ENCODE data around the gene FRS2. TPM values are rescaled to one million over a fixed set of nuclear protein-coding genes. Genes with fewer than 3 reads are reported as not detected.

FRS2 gene
- total and polyA plus RNA-seq, 8 donors: 2.0 to 71.0 (median 12.1) TPM

DNA sequence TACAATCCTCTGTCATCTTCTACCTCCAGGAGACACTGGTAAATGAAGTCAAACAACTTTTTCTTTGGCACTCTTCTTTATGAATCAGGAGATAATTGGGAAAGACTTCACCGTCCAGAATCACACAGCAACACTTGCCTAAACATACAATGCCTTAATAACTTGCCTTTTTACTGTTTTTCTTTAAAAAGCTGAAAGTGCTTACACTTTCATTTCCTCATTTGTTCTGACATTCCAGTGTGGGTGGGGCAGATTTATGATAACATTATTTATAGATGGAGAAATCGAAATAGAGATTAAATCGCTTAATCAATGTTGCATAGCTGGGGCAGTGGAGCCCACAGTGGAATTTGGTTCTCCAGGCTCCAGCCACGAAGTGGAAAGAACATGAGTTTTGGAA, 2.8 kb upstream of the FRS2 start:
- H3K36me3 ChIP-seq: no peaks in the 10 kb centered on the region
- no peak overlapping the region for H3K27ac ChIP-seq
- no peak overlapping the region for H3K4me3 ChIP-seq
- no peak for DNase-seq
- TF ChIP-seq POLR2AphosphoS5 (IDR thresholded peaks at IDR 0.05): no peak
- no peak for TF ChIP-seq EP300 (IDR thresholded peaks at IDR 0.05)
- TF ChIP-seq, protein P1, sequence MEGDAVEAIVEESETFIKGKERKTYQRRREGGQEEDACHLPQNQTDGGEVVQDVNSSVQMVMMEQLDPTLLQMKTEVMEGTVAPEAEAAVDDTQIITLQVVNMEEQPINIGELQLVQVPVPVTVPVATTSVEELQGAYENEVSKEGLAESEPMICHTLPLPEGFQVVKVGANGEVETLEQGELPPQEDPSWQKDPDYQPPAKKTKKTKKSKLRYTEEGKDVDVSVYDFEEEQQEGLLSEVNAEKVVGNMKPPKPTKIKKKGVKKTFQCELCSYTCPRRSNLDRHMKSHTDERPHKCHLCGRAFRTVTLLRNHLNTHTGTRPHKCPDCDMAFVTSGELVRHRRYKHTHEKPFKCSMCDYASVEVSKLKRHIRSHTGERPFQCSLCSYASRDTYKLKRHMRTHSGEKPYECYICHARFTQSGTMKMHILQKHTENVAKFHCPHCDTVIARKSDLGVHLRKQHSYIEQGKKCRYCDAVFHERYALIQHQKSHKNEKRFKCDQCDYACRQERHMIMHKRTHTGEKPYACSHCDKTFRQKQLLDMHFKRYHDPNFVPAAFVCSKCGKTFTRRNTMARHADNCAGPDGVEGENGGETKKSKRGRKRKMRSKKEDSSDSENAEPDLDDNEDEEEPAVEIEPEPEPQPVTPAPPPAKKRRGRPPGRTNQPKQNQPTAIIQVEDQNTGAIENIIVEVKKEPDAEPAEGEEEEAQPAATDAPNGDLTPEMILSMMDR (IDR thresholded peaks at IDR 0.05): no peak
- intact Hi-C loops (cut with DNase I; ENCODE audit: low total_unique reads): no loop called here
- H3K27me3 ChIP-seq: no peaks in the 10 kb centered on the region
- no peaks in the 10 kb centered on the region for H3K9me3 ChIP-seq
- peaks cover 9 to 26% (median 16%) of the 10 kb centered on the region in 4 donors for H3K4me1 ChIP-seq
- 33 to 55% (median 37%) methylated on average over 4 of the region's 4 CpGs for WGBS, 5 donors

- 83 to 89% (median 85%) methylated on average over 6 to 7 of the region's 7 CpGs for WGBS, 5 donors
Measured at GRCh38 chr12:69468237-69469026, 1.8 kb upstream of the FRS2 start.

GRCh38 chr12:69469854-69470188, 367 bp upstream of the FRS2 start:
- Histone ChIP-seq H3K4me3 (peak overlapping the region; percentile 66 to 96 (median 89)), H3K36me3 (no peaks in the 10 kb centered on the region), H3K27ac (peak overlapping the region; percentile 89 to 96 (median 93)), H3K27me3 (no peaks in the 10 kb centered on the region), H3K4me1 (peaks cover 22 to 50% (median 40%) of the 10 kb centered on the region in 4 donors), H3K9me3 (no peaks in the 10 kb centered on the region)
- intact Hi-C loops (cut with DNase I; ENCODE audit: low total_unique reads): loop anchor here (10.0 kb wide), 1 partner anchor 95 kb away; no protein-coding TSS in a partner anchor
- TF ChIP-seq EP300 (IDR thresholded peaks at IDR 0.05) (no peak), POLR2A (IDR thresholded peaks at IDR 0.05) (no peak), POLR2AphosphoS5 (IDR thresholded peaks at IDR 0.05) (no peak)
- TF ChIP-seq, protein P1 (IDR thresholded peaks at IDR 0.05): no peak
- 3 to 14% (median 13%) methylated on average over 10 of the region's 10 CpGs for WGBS, 5 donors
- no peak for DNase-seq

More at GRCh38 chr12:69468237-69469026, 1.8 kb upstream of the FRS2 start:
- Histone ChIP-seq H3K27ac (no peak overlapping the region), H3K4me3 (no peak overlapping the region), H3K36me3 (no peaks in the 10 kb centered on the region), H3K9me3 (no peaks in the 10 kb centered on the region), H3K4me1 (peaks cover 9 to 37% (median 26%) of the 10 kb centered on the region in 4 donors), H3K27me3 (no peaks in the 10 kb centered on the region)
- intact Hi-C loops (cut with DNase I; ENCODE audit: low total_unique reads): no loop called here
- TF ChIP-seq POLR2AphosphoS5 (IDR thresholded peaks at IDR 0.05): no peak
- no peak for TF ChIP-seq EP300 (IDR thresholded peaks at IDR 0.05)
- TF ChIP-seq, protein P1 (IDR thresholded peaks at IDR 0.05): no peak
- no peak for TF ChIP-seq POLR2A (IDR thresholded peaks at IDR 0.05)
- no peak for DNase-seq

DNA sequence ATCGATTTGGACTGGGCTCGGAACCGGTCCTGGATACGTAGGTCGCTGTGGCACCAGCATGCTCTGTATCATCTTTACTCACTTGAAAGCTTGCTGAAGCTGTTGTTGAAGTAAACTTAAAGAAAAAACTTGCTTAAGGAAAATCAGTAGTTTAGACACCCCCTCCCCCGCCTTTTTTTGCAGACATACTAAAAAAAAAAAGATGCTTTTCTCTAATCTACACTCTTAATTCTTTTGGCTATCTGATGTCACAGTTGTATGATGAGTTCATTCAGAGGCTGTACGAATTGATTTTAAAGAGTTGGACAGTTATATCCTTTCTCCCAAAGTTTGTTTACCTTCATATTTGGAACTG, 865 bp downstream of the FRS2 start:
- Histone ChIP-seq H3K4me1 (peaks cover 34 to 63% (median 52%) of the 10 kb centered on the region in 4 donors), H3K27me3 (no peaks in the 10 kb centered on the region), H3K36me3 (no peaks in the 10 kb centered on the region), H3K27ac (peak overlapping the region in 4 of 5 donors; percentile 89 to 94 (median 92)), H3K4me3 (peak overlapping the region; percentile 66 to 96 (median 89)), H3K9me3 (no peaks in the 10 kb centered on the region)
- TF ChIP-seq POLR2A (IDR thresholded peaks at IDR 0.05) (no peak), EP300 (IDR thresholded peaks at IDR 0.05) (no peak), POLR2AphosphoS5 (IDR thresholded peaks at IDR 0.05) (no peak)
- TF ChIP-seq, protein P1 (IDR thresholded peaks at IDR 0.05): no peak
- intact Hi-C loops (cut with DNase I; ENCODE audit: low total_unique reads): loop anchor here (10.0 kb wide), 1 partner anchor 94 kb away; no protein-coding TSS in a partner anchor
- WGBS, 5 donors: 1 to 2% (median 2%) methylated on average over 7 of the region's 7 CpGs
- no peak for DNase-seq
